Ovary (tissue), 9 donors: ENCODE results near the gene PCDHGB1. TPM values are rescaled to one million over a fixed set of nuclear protein-coding genes. Genes with fewer than 3 reads are reported as not detected.
A peak's percentile ranks its signal among the peaks of the same experiment; 100 is the strongest.
"Not testable (repeated sequence)": the region's sequence is repeated elsewhere in the genome, so short reads cannot be mapped to it uniquely, and the experiment has no call there.

Experiments used
- DNase-seq, 5 donors: peaks; one replicate each; pipeline ENCODE4 v3.0.0-alpha.2; 2019 to 2020
- H3K27ac ChIP-seq, 2 donors: fragments of 200-600 bp; one replicate each; pipeline versions ENCODE4 v1.5.1 to v1.8.0; 2019 to 2022
- H3K27me3 ChIP-seq: fragments of 200-600 bp; one replicate; pipeline ENCODE4 v1.8.0; 2022
- H3K36me3 ChIP-seq: fragments of 200-600 bp; sonication (generic); one replicate; pipeline ENCODE4 v1.5.1; 2019
- H3K4me1 ChIP-seq: one replicate; pipeline ENCODE4 v1.8.1; 2013; ENCODE audit warnings: mild to moderate bottlenecking, moderate library complexity; ENCODE audit not compliant: insufficient read depth
- H3K4me3 ChIP-seq: fragments of 200-600 bp; sonication (generic); one replicate; pipeline ENCODE4 v1.5.1; 2017
- H3K9me3 ChIP-seq, 2 donors: fragments of 200-600 bp in 1 of 2; sonication (generic) in 1 of 2; one replicate each; pipeline versions ENCODE4 v1.5.1 to v1.8.1; 2013 to 2019; ENCODE audit warnings: mild to moderate bottlenecking in 1 of 2, moderate library complexity in 1 of 2
- CTCF ChIP-seq, 3 donors: fragments of 450-650 bp in 2 of 3; fragments of 200-600 bp in 1 of 3; IDR thresholded peaks; one replicate each; pipeline versions ENCODE4 v1.5.1 to v1.8.0; 2016 to 2022; ENCODE audit warnings: antibody characterized with exemption in 3 of 3, mild to moderate bottlenecking in 1 of 3
- EP300 ChIP-seq: sonication (generic); formaldehyde crosslinking; IDR thresholded peaks from one replicate; pipeline ENCODE4 v1.6.1; 2017; ENCODE audit warnings: antibody characterized with exemption
- POLR2A ChIP-seq: fragments of 450-650 bp; IDR thresholded peaks from one replicate; pipeline ENCODE4 v1.6.1; 2017; ENCODE audit warnings: antibody characterized with exemption, mild to moderate bottlenecking, moderate library complexity
- WGBS, 3 donors: extraction: QIAGEN DNeasy Blood & Tissue Kit in 1 of 3; methylation state at CpG; one replicate each; pipeline versions ENCODE4 v1.1.5 to v1.1.7; 2013 to 2017; 5-methylcytosine and 5-hydroxymethylcytosine counted together
- intact Hi-C, 4 donors: fragments of 100-400 bp; cut with DNase I; formaldehyde crosslinking; loops; one replicate each; pipeline versions ENCODE4 v1.11.0 to v1.15.1; 2022 to 2023
- polyA plus RNA-seq, 2 donors: library from polyadenylated mRNA; stranded (reverse); fragments of 200-250 nt in 1 of 2; fragments of 350-450 nt in 1 of 2; fragmentation: Illumina TruSeq in 1 of 2; extraction: RNeasy Lipid Tissue Mini Kit (QIAGEN cat#74804) in 1 of 2; gene quantifications; one replicate each; pipeline ENCODE4 v1.2.3, GENCODE V29; 2013 to 2014
- total RNA-seq, 7 donors: library from RNA; depleted of rRNA in 2 of 7; stranded (reverse); fragments of >200 nt in 2 of 7; fragmentation: NEBNext Ultra II Directional in 3 of 7; extraction: Animal tissue kit (Norgen Biotek cat#: 25700) in 3 of 7; gene quantifications; one replicate each; pipeline versions ENCODE4 v1.1.0 to v1.2.4, GENCODE V29; 2016 to 2023
- donor health status: DM: no; HTN: no; CAD: no; lungs with moderate emphysema.
- donor health status: DM: no; HTN: no; CAD: no.
- donor health status: Bipolar disorder and iron deficiency.
- donor health status: DM: yes; HTN: yes; CAD: no.
- donor health status: DM: no; HTN: no; CAD: no.
- donor health status: DM: yes; HTN: yes; CAD: no.

PCDHGB1 gene
- total and polyA plus RNA-seq, 9 donors, result 1.1 to 9.3 (median 4.4) TPM

DNA sequence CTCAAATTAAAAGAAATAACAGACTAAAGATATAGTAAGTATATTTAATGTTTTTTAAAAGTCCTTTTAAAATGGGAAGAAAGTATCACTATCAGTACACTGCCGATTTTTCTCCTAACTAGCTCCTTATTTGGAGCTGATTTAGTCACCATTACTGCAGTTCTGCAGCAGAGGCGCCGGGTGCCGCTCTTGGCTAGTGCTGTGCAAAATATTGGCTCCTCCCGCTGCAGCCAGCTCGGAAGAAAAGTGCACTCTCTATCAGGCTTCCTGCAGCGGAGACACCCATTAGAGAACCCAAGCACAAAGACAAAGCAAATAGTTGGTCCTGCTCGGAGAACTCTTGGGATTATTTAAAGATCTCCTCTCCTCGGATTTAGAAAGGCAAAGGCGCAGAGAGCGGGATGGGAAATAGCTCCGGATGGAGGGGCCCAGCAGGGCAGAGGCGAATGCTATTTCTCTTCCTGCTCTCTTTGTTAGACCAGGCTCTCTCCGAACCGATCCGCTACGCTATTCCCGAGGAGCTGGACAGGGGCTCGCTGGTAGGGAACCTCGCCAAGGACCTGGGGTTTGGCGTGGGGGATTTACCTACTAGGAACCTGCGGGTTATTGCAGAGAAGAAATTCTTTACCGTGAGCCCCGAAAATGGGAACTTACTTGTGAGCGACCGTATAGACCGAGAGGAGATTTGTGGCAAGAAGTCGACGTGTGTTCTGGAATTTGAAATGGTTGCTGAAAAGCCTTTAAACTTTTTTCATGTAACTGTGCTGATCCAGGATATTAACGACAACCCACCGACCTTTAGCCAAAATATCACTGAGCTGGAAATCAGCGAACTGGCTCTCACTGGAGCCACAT lies 20.3 kb downstream of the PCDHGB1 start, which contains the start of gene PCDHGB3:
Gene PCDHGB3, plus strand, starts transcription at position 249 of the 855 bp plus-strand sequence. Its CDS starts 153 bp downstream, at position 402.
- Histone ChIP-seq H3K9me3 (peaks cover 5 to 45% of the 10 kb centered on the region in 2 donors), H3K36me3 (no peaks in the 10 kb centered on the region), H3K27me3 (no peaks in the 10 kb centered on the region), H3K4me1 (no peaks in the 10 kb centered on the region), H3K4me3 (no peak within 1 kb of the TSS), H3K27ac (no peak within 1 kb of the TSS)
- DNase-seq, result no peak
- intact Hi-C loops, result no loop called here
- 16 to 22% (median 21%) methylated on average over 32 of the region's 32 CpGs for WGBS, 3 donors
- no peak for TF ChIP-seq CTCF (IDR thresholded peaks at IDR 0.05)
- TF ChIP-seq EP300, result no peak
- TF ChIP-seq POLR2A, result no peak

DNA sequence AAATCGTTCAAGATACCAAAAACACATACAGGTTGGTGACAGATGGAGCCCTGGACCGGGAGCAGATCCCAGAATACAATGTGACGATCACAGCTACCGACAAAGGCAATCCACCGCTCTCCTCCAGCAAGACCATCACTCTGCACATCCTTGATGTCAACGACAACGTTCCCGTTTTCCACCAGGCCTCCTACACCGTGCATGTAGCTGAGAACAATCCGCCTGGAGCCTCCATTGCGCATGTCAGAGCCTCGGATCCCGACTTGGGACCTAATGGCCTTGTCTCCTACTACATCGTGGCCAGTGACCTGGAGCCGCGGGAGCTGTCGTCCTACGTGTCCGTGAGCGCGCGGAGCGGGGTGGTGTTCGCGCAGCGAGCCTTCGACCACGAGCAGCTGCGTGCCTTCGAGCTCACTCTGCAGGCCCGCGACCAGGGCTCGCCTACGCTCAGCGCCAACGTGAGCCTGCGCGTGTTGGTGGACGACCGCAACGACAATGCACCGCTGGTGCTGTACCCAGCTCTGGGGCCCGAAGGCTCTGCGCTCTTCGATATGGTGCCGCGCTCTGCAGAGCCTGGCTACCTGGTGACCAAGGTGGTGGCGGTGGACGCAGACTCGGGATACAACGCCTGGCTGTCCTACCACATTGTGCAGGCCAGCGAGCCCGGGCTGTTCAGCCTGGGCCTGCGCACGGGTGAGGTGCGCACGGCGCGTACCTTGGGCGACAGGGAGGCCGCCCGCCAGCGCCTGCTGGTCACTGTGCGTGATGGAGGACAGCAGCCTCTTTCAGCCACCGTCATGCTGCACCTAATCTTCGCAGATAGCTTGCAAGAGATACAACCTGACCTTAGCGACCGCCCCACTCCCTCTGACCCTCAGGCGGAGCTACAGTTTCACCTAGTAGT lies 21.9 kb downstream of the PCDHGB1 start:
- Histone ChIP-seq H3K9me3 (peaks cover 5 to 44% of the 10 kb centered on the region in 2 donors), H3K36me3 (no peaks in the 10 kb centered on the region), H3K27me3 (no peaks in the 10 kb centered on the region), H3K4me3 (no peak overlapping the region), H3K27ac (no peak overlapping the region), H3K4me1 (no peaks in the 10 kb centered on the region)
- WGBS, 3 donors, result 28 to 40% (median 30%) methylated on average over 47 to 69 of the region's 69 CpGs
- DNase-seq, result no peak
- intact Hi-C loops, result no loop called here
- no peak for TF ChIP-seq POLR2A
- TF ChIP-seq CTCF (IDR thresholded peaks at IDR 0.05), result no peak
- no peak for TF ChIP-seq EP300

- intact Hi-C loops, result no loop called here
- H3K36me3 ChIP-seq, result no peaks in the 10 kb centered on the region
- 11 to 16% (median 14%) methylated on average over 27 of the region's 27 CpGs for WGBS, 3 donors
- no peak for DNase-seq
- H3K4me1 ChIP-seq, result no peaks in the 10 kb centered on the region
- TF ChIP-seq EP300 (no peak), CTCF (IDR thresholded peaks at IDR 0.05) (peak in 2 of 3 donors; percentile 20 to 28)
- no peak within 1 kb of the TSS for H3K27ac ChIP-seq
- H3K27me3 ChIP-seq, result no peaks in the 10 kb centered on the region
- H3K4me3 ChIP-seq, result peak within 1 kb of the TSS; percentile 23
- peaks cover 5 to 51% of the 10 kb centered on the region in 2 donors for H3K9me3 ChIP-seq
Observed at GRCh38 chr5:141373673-141374317, 23.9 kb downstream of the PCDHGB1 start, which contains the start of gene PCDHGA6. TSS of gene PCDHGA6 (plus strand) at chr5:141373891. CDS start at chr5:141374084, 193 bp downstream.

DNA sequence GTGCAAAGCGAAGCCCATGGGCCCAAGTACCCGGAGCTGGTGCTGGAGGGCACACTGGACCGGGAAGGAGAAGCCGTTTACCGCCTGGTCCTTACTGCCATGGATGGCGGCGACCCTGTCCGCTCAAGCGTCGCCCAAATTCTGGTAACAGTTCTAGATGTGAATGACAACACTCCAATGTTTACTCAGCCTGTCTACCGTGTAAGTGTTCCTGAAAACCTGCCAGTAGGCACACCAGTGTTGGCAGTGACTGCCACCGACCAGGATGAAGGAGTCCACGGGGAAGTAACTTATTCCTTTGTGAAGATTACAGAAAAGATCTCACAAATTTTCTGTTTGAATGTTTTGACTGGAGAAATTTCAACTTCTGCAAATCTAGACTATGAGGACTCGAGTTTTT lies 24.7 kb downstream of the PCDHGB1 start:
- peak overlapping the region; percentile 23 for H3K4me3 ChIP-seq
- H3K27me3 ChIP-seq, result no peaks in the 10 kb centered on the region
- intact Hi-C loops, result no loop called here
- TF ChIP-seq POLR2A (no peak), EP300 (no peak), CTCF (IDR thresholded peaks at IDR 0.05) (no peak)
- H3K27ac ChIP-seq, result no peak overlapping the region
- DNase-seq, result no peak
- H3K36me3 ChIP-seq, result no peaks in the 10 kb centered on the region
- no peaks in the 10 kb centered on the region for H3K4me1 ChIP-seq
- peaks cover 5 to 51% of the 10 kb centered on the region in 2 donors for H3K9me3 ChIP-seq
- 55 to 66% (median 58%) methylated on average over 14 of the region's 14 CpGs for WGBS, 3 donors

DNA sequence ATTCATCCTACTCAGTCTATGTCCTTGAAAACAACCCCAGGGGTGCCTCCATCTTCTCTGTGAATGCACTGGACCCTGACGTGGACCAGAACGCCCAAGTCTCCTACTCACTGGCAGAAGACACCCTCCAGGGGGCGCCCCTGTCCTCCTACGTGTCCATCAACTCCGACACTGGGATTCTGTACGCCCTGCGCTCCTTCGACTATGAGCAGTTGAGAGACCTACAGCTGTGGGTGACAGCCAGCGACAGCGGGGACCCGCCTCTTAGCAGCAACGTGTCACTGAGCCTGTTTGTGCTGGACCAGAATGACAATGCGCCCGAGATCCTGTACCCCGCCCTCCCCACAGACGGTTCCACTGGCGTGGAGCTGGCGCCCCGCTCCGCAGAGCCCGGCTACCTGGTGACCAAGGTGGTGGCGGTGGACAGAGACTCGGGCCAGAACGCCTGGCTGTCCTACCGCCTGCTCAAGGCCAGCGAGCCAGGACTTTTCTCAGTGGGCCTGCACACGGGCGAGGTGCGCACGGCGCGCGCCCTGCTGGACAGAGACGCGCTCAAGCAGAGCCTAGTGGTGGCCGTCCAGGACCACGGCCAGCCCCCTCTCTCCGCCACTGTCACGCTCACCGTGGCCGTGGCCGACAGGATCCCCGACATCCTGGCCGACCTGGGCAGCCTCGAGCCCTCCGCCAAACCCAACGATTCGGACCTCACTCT lies 25.7 kb downstream of the PCDHGB1 start:
- H3K27ac ChIP-seq, DNase-seq, H3K4me3 ChIP-seq, intact Hi-C loops, H3K4me1 ChIP-seq, H3K36me3 ChIP-seq, H3K27me3 ChIP-seq: not testable (repeated sequence)
- peaks cover 5 to 43% of the 10 kb centered on the region in 2 donors for H3K9me3 ChIP-seq
- WGBS, 3 donors, result 34 to 57% (median 39%) methylated on average over 15 to 42 of the region's 48 CpGs
